Psoas muscle (tissue), 8 donors: ENCODE results near the gene KBTBD3. TPM values are rescaled to one million over a fixed set of nuclear protein-coding genes. Genes with fewer than 3 reads are reported as not detected.

Experiments used
- ATAC-seq, 4 donors: fragments of 200-7000 bp; cut with Tn5 transposase; one replicate each; pipeline ENCODE4 v1.9.1; 2020; ENCODE audit warnings: moderate library complexity in 3 of 4, mild to moderate bottlenecking in 2 of 4
- DNase-seq, 2 donors: peaks; one replicate each; pipeline ENCODE4 v3.0.0-alpha.2; 2020
- H3K27ac ChIP-seq: fragments of 200-600 bp; one replicate; pipeline ENCODE4 v1.8.0; 2022
- H3K27me3 ChIP-seq, 3 donors: fragments of 200-600 bp in 1 of 3; one replicate each; pipeline versions ENCODE4 v1.6.1 to v1.8.0; 2013 to 2022; ENCODE audit warnings: low read length in 2 of 3, mild to moderate bottlenecking in 2 of 3, moderate library complexity in 1 of 3; ENCODE audit not compliant: insufficient read depth in 3 of 3
- H3K36me3 ChIP-seq, 2 donors: fragments of 200-600 bp in 1 of 2; one replicate each; pipeline versions ENCODE4 v1.6.1 to v1.8.0; 2013 to 2022; ENCODE audit warnings: low read depth in 1 of 2, mild to moderate bottlenecking in 1 of 2, moderate library complexity in 1 of 2; ENCODE audit not compliant: insufficient read depth in 1 of 2
- H3K4me1 ChIP-seq: fragments of 200-600 bp; one replicate; pipeline ENCODE4 v1.8.0; 2022
- H3K4me3 ChIP-seq: fragments of 200-600 bp; one replicate; pipeline ENCODE4 v1.8.0; 2022; ENCODE audit warnings: mild to moderate bottlenecking
- H3K9me3 ChIP-seq: fragments of 200-600 bp; one replicate; pipeline ENCODE4 v1.8.0; 2022
- WGBS, 3 donors: extraction: QIAGEN DNeasy Blood & Tissue Kit; methylation state at CpG; one replicate each; pipeline versions ENCODE4 v1.1.6 to v1.1.7; 2013; 5-methylcytosine and 5-hydroxymethylcytosine counted together
- intact Hi-C, 2 donors: fragments of 100-400 bp; cut with DNase I; formaldehyde crosslinking; loops; one replicate each; pipeline versions ENCODE4 v1.11.0 to v1.14.2; 2022
- long read RNA-seq, 2 donors: library from polyadenylated mRNA; unstranded; transcript quantifications; one replicate each; pipeline ENCODE4 v2.0.0, GENCODE V29; 2021
- polyA plus RNA-seq, 3 donors: library from polyadenylated mRNA; stranded (reverse); fragments of 200-250 nt; gene quantifications; one replicate each; pipeline ENCODE4 v1.2.3, GENCODE V29; 2013
- total RNA-seq, 4 donors: library from RNA; stranded (reverse); fragmentation: NEBNext Ultra II Directional in 2 of 4; extraction: Animal tissue kit (Norgen Biotek cat#: 25700) in 2 of 4; gene quantifications; one replicate each; pipeline versions ENCODE4 v1.2.1 to v1.2.4, GENCODE V29; 2021 to 2023
- TF ChIP-seq, protein P1 (sequence below): fragments of 200-600 bp; IDR thresholded peaks from one replicate; pipeline ENCODE4 v1.8.0; 2022; ENCODE audit warnings: antibody characterized with exemption
- donor health status: healthy with polysubstance abuse.
- donor health status: DM: no; HTN: no; CAD: no; lungs with moderate emphysema.
- donor health status: Bipolar disorder and iron deficiency.
- donor health status: healthy.
- donor health status: DM: yes; HTN: yes; CAD: no.
- donor health status: DM: no; HTN: no; CAD: no.
- donor health status: DM: no; HTN: no; CAD: no.
- donor health status: DM: yes; HTN: yes; CAD: no.

KBTBD3 gene, protein sequence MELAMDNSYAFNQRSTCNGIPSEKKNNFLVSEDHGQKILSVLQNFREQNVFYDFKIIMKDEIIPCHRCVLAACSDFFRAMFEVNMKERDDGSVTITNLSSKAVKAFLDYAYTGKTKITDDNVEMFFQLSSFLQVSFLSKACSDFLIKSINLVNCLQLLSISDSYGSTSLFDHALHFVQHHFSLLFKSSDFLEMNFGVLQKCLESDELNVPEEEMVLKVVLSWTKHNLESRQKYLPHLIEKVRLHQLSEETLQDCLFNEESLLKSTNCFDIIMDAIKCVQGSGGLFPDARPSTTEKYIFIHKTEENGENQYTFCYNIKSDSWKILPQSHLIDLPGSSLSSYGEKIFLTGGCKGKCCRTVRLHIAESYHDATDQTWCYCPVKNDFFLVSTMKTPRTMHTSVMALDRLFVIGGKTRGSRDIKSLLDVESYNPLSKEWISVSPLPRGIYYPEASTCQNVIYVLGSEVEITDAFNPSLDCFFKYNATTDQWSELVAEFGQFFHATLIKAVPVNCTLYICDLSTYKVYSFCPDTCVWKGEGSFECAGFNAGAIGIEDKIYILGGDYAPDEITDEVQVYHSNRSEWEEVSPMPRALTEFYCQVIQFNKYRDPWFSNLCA
- total RNA-seq (1 to 10 TPM; 2.2 to 4.6 (median 3.8) TPM), polyA plus RNA-seq (1 to 10 TPM in 2 of 3 donors, under 1 TPM in 1; 0.89 to 3.2 (median 1.1) TPM)
- long read RNA-seq, donor 1, partial matches to known transcripts: 0 of 1 reads
- long read RNA-seq, donor 1, other reads (novel, unspliced or antisense): 0 of 1 reads
- long read RNA-seq, donor 2, partial matches to known transcripts: 0 of 1 reads
- long read RNA-seq, donor 2, other reads (novel, unspliced or antisense): 0 of 1 reads

DNA sequence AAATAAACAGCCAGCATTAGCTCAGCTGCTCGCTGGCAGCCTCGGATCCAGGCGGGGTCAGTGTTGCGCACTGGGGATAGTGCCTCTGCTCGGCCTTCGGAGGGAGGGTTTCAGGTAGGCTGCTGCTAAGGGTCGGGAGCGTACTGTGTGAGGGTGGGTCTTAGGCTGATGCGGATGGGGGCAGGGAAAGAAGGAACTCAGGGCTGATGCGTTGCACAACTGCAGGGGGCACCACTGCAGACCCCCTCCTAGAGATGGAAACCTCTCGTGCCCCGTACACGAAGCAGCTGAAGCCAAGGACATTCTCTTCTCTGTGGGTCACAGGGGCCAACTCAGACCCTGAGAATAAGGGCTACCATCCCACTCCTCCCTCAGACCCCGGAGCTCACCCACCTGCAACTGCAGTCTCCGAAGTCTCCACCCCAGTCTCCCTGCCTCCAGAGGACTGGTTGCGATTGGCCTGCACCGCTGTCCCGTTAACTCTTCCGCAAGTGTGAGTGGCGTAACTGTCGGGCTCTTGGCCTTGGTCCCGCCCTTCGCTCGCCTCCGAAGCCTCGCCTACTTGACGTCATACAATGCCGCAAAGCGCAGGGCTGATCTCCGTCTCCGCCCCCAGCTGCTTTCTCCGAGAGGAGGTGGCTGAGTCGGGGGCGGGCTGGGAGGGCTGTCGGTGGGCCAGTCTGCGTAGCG lies at the start of gene KBTBD3:
Gene KBTBD3, minus strand, starts transcription at position 429 of the 690 bp plus-strand sequence. CDS start 18,250 bp downstream, outside the sequence.
- 0% methylated on average over 36 to 37 of the region's 37 CpGs for WGBS, 3 donors
- peak within 1 kb of the TSS; percentile 98 for H3K27ac ChIP-seq
- peaks cover 3 to 29% of the 10 kb centered on the region in 2 donors for H3K36me3 ChIP-seq
- H3K4me1 ChIP-seq: peaks cover 40% of the 10 kb centered on the region
- DNase-seq: peak; percentile 98 to 99
- H3K4me3 ChIP-seq: peak within 1 kb of the TSS; percentile 77
- peak; percentile 95 to 98 (median 97) for ATAC-seq
- TF ChIP-seq, protein P1, sequence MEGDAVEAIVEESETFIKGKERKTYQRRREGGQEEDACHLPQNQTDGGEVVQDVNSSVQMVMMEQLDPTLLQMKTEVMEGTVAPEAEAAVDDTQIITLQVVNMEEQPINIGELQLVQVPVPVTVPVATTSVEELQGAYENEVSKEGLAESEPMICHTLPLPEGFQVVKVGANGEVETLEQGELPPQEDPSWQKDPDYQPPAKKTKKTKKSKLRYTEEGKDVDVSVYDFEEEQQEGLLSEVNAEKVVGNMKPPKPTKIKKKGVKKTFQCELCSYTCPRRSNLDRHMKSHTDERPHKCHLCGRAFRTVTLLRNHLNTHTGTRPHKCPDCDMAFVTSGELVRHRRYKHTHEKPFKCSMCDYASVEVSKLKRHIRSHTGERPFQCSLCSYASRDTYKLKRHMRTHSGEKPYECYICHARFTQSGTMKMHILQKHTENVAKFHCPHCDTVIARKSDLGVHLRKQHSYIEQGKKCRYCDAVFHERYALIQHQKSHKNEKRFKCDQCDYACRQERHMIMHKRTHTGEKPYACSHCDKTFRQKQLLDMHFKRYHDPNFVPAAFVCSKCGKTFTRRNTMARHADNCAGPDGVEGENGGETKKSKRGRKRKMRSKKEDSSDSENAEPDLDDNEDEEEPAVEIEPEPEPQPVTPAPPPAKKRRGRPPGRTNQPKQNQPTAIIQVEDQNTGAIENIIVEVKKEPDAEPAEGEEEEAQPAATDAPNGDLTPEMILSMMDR: peak; percentile 13
- intact Hi-C loops: loop anchor here (2.0 kb wide), 1 partner anchor 54 kb away; the partner anchor contains the start of gene MSANTD4 (in 2 of the 2)
- H3K27me3 ChIP-seq: no peaks in the 10 kb centered on the region
- H3K9me3 ChIP-seq: no peaks in the 10 kb centered on the region

DNA sequence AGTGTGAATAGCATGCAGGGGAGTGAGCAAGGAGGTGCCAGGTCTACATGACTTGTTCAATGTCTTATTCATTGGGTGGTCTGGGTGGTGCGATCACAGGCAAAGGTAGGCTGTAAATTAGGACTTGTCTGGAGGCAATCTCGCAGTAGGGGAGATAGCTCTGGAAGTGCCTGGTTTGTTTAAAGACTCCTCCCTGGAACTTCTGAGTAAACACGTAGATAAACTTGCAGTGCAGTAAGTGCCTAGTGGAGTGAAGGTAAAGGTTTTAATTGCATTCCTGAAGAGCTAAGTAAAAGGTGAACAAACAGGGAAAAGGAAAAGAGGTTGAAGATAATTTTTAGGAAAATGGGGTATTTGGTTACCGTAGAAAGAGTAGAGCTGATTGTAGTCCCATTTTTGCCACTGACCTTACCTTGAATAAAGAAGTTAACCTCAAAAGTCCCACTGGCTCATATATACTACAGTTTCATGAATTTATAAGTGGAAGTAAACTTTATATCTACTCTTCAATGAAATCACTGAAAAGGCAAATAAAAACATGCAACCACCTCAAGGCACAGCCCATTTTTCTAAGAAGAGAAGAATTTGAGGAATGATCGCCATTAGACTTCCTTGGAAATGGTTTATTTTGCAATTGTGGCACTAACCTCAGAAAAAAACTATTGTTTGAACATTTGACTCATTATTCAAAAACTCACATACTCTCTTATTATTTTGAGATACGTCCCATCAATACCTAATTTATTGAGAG lies 44.6 kb upstream of the KBTBD3 start:
- Histone ChIP-seq H3K9me3 (no peaks in the 10 kb centered on the region), H3K36me3 (peaks cover 0 to 2% of the 10 kb centered on the region in 2 donors), H3K27me3 (no peaks in the 10 kb centered on the region), H3K4me3 (no peak overlapping the region), H3K27ac (no peak overlapping the region), H3K4me1 (no peaks in the 10 kb centered on the region)
- TF ChIP-seq, protein P1: no peak
- DNase-seq (no peak), ATAC-seq (no peak)
- 73 to 76% (median 75%) methylated on average over 6 of the region's 6 CpGs for WGBS, 3 donors
- intact Hi-C loops: no loop called here

DNA sequence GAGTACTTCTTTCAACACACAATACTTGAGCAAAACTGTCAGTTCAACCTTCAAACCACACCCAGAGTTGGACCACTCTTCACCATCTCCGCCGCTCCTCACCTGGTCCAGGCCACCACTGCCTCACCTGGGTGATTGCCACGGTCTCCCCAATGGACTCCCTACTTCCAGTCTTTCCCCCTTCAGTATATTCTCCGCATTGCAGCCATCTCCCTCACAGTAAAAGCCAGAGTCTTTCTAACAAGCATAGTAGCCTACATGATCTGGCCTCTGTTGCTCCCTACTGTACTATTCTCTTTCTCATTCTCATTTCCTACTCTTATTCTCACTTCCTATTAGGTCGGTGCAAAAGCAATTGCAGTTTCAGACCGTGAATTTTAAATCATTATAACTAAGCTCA lies 28.8 kb upstream of the KBTBD3 start:
- DNase-seq (no peak), ATAC-seq (no peak)
- H3K4me3 ChIP-seq: no peak overlapping the region
- 88 to 89% (median 88%) methylated on average over 6 of the region's 6 CpGs for WGBS, 3 donors
- H3K4me1 ChIP-seq: no peaks in the 10 kb centered on the region
- no peaks in the 10 kb centered on the region for H3K9me3 ChIP-seq
- H3K27me3 ChIP-seq: no peaks in the 10 kb centered on the region
- intact Hi-C loops: no loop called here
- H3K36me3 ChIP-seq: no peaks in the 10 kb centered on the region
- H3K27ac ChIP-seq: no peak overlapping the region
- TF ChIP-seq, protein P1: no peak

DNA sequence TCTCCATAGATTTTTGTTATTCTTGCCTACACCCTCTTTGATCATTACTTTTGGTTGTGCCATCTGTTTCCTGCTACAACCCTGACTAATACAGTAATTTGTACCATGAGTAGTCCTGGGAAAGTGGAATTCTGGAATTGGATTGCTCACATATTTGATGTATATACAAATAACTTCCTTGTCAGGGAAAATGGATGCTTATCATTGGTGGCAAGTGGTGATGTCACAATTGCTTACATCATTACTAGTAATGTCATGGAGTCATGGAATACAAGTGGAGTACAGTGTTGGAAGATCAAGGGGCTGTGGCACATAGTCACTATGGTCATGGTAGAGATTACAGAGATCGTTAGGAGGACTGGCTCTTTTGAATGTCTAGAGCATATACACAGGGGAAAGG lies 24.7 kb upstream of the KBTBD3 start:
- Histone ChIP-seq H3K36me3 (peaks cover 6 to 25% of the 10 kb centered on the region in 2 donors), H3K4me1 (no peaks in the 10 kb centered on the region), H3K27ac (no peak overlapping the region), H3K4me3 (no peak overlapping the region), H3K9me3 (no peaks in the 10 kb centered on the region), H3K27me3 (no peaks in the 10 kb centered on the region)
- TF ChIP-seq, protein P1: no peak
- DNase-seq (no peak), ATAC-seq (no peak)
- WGBS, 3 donors: 59 to 82% (median 71%) methylated on average over 1 of the region's 1 CpG
- intact Hi-C loops: no loop called here
